ENCODE data around the gene NAALADL2.

The NAALADL2 gene

DNA sequence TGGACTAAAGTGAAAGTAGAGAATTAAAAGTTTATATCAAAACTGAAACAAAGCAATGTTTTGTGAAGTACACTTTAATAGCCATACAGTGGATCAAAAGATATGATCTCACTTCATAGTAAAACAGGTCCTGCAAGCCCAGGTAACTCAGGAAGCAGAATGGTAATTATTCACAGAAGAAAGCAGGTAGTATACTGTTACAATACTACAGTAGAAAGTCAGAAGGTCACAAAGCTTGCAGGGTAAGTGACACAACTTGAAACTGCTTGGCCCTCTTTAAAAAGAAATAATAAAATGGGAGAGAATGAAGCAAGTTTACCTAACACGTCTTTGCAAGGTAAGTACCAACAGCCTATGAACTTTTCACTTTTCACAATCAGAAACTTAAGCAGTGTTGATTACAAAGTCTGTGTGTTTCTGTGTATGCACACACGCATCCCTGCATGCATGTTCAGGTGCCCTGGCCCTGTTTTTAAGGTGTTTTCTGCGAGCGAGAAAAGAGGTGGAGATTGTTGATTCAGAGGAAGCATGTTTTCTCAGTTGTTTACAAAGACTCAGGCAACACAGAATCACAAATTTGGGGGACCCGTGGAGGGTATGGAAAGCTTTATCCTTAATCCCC lies at the start of gene NAALADL2:
NAALADL2 (plus strand) TSS at position 221 of the 622 bp plus-strand sequence.
- no peak for DNase-seq (ENCODE audit: low spot score)

GRCh38 chr3:174810254-174810653 lies 48.9 kb upstream of the NAALADL2 start:
- DNase-seq (ENCODE audit: low spot score), result no peak

DNA sequence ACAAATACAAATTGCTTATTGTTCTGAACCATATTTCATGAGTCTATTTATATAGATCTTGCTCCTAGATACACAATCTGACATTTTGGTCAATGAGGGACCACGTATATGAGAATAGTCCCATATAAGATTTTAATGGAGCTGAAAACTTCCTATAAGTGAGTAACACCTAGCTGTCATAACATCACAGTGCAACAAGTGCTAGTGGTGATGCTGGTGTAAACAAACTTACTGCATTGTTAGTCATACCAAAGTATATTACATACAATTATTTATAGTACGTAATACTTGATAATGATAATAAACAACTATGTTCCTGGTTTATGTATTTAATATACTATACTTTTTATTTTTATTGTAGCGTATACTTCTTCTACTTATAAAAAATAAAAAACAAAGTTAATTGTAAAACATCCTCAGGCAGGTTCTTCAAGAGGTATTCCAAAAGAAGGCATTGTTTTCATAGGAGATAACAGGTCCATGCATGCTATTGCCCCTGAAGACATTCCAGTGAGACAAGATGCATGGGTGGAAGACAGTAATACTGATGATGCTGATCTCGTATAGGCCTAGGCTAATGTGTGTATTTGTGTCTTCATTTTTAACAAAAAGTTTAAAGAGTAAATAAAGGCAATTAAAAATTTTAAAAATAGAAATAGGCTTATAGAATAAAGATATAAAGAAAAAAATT lies 46.8 kb upstream of the NAALADL2 start:
- DNase-seq (ENCODE audit: low spot score), result no peak

GRCh38 chr3:174815750-174816149 lies 43.4 kb upstream of the NAALADL2 start:
- DNase-seq (ENCODE audit: low spot score), result no peak

DNA sequence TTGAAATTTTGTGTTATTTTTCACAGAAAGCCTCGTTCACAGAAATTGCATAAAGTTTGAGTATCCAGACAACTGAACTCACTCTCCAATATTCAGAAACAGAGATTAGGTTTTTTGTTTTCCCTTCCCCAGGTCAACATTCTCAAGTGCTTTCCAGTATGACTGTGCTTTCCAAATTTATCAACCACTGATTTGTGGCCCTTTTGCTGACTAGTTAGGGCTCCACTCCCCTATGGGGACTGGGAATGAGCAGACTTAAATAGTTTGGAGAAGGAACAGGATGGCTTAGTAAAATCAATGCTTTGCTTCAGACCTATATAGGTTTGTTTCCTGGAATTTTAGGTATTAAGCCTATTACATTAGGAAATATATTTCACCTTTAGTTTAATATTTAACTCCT lies 38.2 kb upstream of the NAALADL2 start:
- DNase-seq (ENCODE audit: low spot score), result no peak

DNA sequence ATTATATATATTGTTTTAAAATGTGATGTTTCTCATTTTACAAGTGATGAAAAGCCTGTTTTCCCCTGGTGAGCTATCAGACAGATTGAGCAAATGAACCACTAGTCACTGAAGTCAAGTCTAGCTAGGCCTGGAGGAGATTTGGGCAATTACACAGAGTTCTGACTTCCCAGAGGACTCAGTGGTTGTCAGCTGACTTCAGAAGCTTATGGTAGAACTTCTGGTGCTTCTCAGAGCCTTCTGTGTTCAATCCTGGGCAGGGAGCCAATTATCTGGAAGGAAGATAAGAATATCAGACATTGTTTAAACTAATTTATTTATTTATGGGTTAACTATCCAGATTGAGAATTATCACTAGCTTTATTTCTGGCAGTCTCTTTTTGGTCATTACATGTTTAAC lies 37.7 kb upstream of the NAALADL2 start:
- DNase-seq (ENCODE audit: low spot score), result no peak

- no peak for DNase-seq (ENCODE audit: low spot score)
These were observed 36.8 kb upstream of the NAALADL2 start for GRCh38 chr3:174822320-174822719.

DNA sequence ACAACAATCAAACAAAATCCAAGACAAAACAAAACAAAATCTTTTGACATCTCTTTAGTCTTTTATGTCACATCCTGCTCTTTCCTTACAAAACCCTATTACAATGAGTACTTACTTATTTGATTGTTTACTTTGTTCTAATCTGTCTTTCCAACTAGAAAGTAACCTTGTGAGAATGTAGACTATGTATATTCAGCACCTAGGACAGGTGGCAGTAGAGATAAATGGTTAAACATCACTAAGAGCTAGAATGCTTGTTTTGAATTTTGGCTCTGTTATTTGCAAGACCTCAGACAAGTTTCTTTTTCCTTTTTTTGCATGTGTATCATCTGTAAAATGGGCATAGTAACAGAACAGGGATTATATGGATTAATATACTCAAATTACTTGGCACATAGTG lies 33.1 kb upstream of the NAALADL2 start:
- no peak for DNase-seq (ENCODE audit: low spot score)

DNA sequence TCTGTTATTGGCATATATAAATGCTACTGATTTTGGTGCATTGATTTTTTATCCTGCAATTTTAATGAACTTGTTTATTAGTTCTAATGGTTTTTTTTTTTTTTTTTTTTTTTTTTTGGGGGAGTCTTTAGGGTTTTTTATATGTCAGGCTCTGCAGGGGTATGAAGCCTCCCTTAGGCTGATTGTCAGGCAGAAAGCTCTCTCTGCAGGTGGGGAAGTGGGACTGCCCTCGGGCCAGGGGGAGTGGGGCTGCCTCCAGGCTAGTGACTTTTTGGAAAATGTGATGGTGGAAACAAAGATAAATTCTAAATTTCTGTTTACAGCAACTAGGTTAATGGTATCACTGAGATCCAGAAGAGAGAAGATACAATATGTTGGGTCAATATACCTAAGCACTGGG lies 14.4 kb upstream of the NAALADL2 start:
- no peak for DNase-seq (ENCODE audit: low spot score)

- DNase-seq (ENCODE audit: low spot score), result no peak
These were observed 13.1 kb upstream of the NAALADL2 start for GRCh38 chr3:174846055-174846454.

- no peak for DNase-seq (ENCODE audit: low spot score)
These were observed 4.1 kb upstream of the NAALADL2 start for GRCh38 chr3:174854987-174855386.

- no peak for DNase-seq (ENCODE audit: low spot score)
These were observed 1.8 kb upstream of the NAALADL2 start for GRCh38 chr3:174857301-174857700.

- no peak for DNase-seq (ENCODE audit: low spot score)
These were observed 781 bp upstream of the NAALADL2 start for GRCh38 chr3:174858353-174858752.

- no peak for DNase-seq (ENCODE audit: low spot score)
These were observed 622 bp downstream of the NAALADL2 start for GRCh38 chr3:174859756-174860155.

GRCh38 chr3:174862101-174862500 lies 3.0 kb downstream of the NAALADL2 start:
- no peak for DNase-seq (ENCODE audit: low spot score)

DNA sequence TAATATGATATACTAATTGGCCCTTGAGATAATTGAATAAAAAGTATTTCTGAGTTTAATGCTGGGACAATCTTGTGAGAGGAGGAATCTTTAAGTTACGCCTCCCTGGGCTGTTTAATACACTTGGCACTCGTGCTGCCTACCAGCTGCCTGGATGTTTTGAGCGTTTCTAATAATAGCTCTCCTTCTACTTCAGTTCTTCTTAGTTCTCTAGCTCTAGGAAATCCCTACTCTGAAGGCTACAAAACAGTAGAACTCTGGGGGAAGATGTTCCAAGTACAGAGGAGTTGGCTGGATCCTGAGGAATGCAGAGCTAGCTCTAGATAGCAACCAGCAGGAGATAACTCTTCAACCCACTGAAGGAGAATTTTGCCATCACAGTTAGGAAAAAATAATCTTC lies 3.5 kb downstream of the NAALADL2 start:
- DNase-seq (ENCODE audit: low spot score), result peak; percentile 6

GRCh38 chr3:174863488-174863887 lies 4.4 kb downstream of the NAALADL2 start:
- DNase-seq (ENCODE audit: low spot score), result no peak

- no peak for DNase-seq (ENCODE audit: low spot score)
These were observed 10.3 kb downstream of the NAALADL2 start for GRCh38 chr3:174869448-174869847.

DNA sequence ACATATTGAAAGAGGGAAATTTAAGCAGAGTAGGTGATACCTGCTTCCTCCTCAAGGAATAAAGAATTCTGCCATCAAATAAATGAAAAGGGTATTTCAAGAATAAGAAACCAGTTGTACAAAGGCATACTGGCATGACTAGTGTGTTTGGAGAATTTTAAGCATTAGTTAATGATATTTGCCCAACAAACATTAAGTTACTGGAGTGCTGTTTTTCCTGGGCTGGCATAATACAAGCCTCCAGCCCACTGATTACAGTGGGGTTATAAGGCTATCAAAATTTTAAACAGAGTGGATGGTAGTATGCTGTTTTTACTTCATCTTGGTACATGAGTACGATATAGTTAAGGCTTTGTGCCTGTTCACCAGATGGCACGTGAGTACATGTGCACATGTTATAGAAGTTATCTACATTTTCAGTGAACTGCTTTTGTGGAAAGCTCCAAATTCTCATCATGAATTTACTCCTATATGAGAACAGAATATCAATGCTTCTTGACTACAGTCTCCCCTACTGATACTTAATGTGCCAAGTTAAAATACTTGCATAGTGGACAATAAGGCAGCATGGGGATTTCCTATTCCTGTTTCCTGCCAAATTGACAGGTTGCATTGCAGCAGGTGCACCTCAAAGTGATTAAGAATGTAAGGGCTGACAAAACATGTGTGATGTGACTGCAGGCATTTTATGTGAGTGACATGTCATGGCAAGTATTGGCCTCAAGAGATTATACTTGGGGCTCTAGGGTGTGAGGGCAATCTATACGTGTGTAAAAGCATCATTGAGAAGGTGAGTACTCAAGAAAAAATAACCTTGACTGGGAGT lies 14.9 kb downstream of the NAALADL2 start:
- no peak for DNase-seq (ENCODE audit: low spot score)

DNA sequence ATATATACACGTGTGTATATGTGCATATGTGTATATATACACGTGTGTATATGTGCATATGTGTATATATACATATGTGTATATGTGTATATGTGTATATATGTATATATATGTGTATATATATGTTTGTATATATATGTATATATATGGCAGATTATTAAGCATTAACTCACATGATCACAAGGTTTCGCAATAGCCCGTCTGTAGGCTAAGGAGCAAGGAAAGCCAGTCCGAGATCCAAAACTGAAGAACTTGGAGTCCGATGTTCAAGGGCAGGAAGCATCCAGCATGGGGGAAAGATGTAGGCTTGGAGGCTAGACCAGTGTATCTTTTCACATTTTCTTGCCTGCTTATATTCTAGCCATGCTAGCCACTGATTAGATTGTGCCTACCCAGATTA lies 23.7 kb downstream of the NAALADL2 start:
- DNase-seq (ENCODE audit: low spot score), result no peak

- no peak for DNase-seq (ENCODE audit: low spot score)
These were observed 24.9 kb downstream of the NAALADL2 start for GRCh38 chr3:174883881-174884675.
